ENCODE measurements around the gene ZNF441. TPM values are rescaled to one million over a fixed set of nuclear protein-coding genes. Genes with fewer than 3 reads are reported as not detected.

The ZNF441 gene
- total and polyA plus RNA-seq, 4 donors: 1.8 to 7.4 (median 5.7) TPM

DNA sequence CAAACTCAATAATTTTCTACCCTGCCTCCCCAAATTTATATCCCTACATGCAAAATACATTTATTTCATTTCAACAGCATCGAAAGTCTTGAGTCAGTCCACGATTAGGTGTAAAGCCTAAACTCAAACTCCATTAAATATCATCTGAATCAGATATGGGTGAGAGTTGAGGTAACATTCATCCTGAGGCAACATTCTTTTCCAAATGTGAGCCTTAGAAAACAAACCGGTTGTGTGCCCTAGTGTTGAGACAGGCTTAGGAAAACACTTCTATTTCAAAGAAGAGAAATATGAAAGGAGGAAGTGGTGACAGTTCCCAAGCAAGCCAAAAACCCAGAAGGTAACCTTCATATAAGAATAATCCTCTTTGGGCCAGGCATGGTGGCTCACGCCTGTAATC lies 12.1 kb upstream of the ZNF441 start:
- Histone ChIP-seq H3K27me3 (ENCODE audit: control insufficient read depth in 4 of 4, insufficient read depth in 4 of 4, low read length in 3 of 4) (no peaks in the 10 kb centered on the region), H3K27ac (ENCODE audit: low read depth in 1 of 2, low read length in 2 of 2) (no peak overlapping the region), H3K4me1 (ENCODE audit: control insufficient read depth in 4 of 4, insufficient read depth in 4 of 4, low read length in 3 of 4) (no peaks in the 10 kb centered on the region), H3K9me3 (ENCODE audit: control insufficient read depth in 4 of 4, low read length in 3 of 4) (peaks cover 11 to 24% (median 13%) of the 10 kb centered on the region in 4 donors), H3K4me3 (ENCODE audit: low read depth in 1 of 3, low read length in 3 of 3) (no peak overlapping the region), H3K9ac (ENCODE audit: low read depth in 1 of 2, low read length in 2 of 2) (no peak overlapping the region), H3K36me3 (ENCODE audit: control insufficient read depth in 4 of 4, insufficient read depth in 3 of 4, low read depth in 1 of 4, low read length in 3 of 4) (no peaks in the 10 kb centered on the region)
- no peak for TF ChIP-seq ATF3 (IDR thresholded peaks at IDR 0.05)
- no peak for TF ChIP-seq RAD21 (IDR thresholded peaks at IDR 0.05)
- TF ChIP-seq RXRA (IDR thresholded peaks at IDR 0.05): no peak
- TF ChIP-seq EGR1 (IDR thresholded peaks at IDR 0.05; ENCODE audit: low read depth in 2 of 2): no peak
- TF ChIP-seq, protein P1, sequence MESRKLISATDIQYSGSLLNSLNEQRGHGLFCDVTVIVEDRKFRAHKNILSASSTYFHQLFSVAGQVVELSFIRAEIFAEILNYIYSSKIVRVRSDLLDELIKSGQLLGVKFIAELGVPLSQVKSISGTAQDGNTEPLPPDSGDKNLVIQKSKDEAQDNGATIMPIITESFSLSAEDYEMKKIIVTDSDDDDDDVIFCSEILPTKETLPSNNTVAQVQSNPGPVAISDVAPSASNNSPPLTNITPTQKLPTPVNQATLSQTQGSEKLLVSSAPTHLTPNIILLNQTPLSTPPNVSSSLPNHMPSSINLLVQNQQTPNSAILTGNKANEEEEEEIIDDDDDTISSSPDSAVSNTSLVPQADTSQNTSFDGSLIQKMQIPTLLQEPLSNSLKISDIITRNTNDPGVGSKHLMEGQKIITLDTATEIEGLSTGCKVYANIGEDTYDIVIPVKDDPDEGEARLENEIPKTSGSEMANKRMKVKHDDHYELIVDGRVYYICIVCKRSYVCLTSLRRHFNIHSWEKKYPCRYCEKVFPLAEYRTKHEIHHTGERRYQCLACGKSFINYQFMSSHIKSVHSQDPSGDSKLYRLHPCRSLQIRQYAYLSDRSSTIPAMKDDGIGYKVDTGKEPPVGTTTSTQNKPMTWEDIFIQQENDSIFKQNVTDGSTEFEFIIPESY (IDR thresholded peaks at IDR 0.05): no peak
- no peak for TF ChIP-seq SP1 (IDR thresholded peaks at IDR 0.05)
- no peak for TF ChIP-seq HNF4A (conservative IDR thresholded peaks at IDR 0.05)
- no peak for TF ChIP-seq FOXA1 (IDR thresholded peaks at IDR 0.05)
- TF ChIP-seq FOXA2 (IDR thresholded peaks at IDR 0.05): no peak
- no peak for TF ChIP-seq MAX (IDR thresholded peaks at IDR 0.05)
- TF ChIP-seq REST (IDR thresholded peaks at IDR 0.05): no peak
- TF ChIP-seq CTCF (IDR thresholded peaks at IDR 0.05; ENCODE audit: low read depth, low read length, missing input control): no peak
- TF ChIP-seq GABPA (IDR thresholded peaks at IDR 0.05 in 1 of 2, conservative IDR thresholded peaks at IDR 0.05 in 1 of 2): no peak
- no peak for TF ChIP-seq NR2F2 (IDR thresholded peaks at IDR 0.05)
- TF ChIP-seq TAF1 (conservative IDR thresholded peaks at IDR 0.05): no peak
- DNase-seq (ENCODE audit: low spot score): no peak
- 81% methylated on average over 4 of the region's 4 CpGs for WGBS

- H3K27me3 ChIP-seq (ENCODE audit: control insufficient read depth in 4 of 4, insufficient read depth in 4 of 4, low read length in 3 of 4): no peaks in the 10 kb centered on the region
- H3K4me1 ChIP-seq (ENCODE audit: control insufficient read depth in 4 of 4, insufficient read depth in 4 of 4, low read length in 3 of 4): no peaks in the 10 kb centered on the region
- H3K9ac ChIP-seq (ENCODE audit: low read depth in 1 of 2, low read length in 2 of 2): no peak overlapping the region
- TF ChIP-seq REST (IDR thresholded peaks at IDR 0.05): no peak
- H3K4me3 ChIP-seq (ENCODE audit: low read depth in 1 of 3, low read length in 3 of 3): peak overlapping the region in 1 of 3 donors; percentile 38
- no peaks in the 10 kb centered on the region for H3K36me3 ChIP-seq (ENCODE audit: control insufficient read depth in 4 of 4, insufficient read depth in 3 of 4, low read depth in 1 of 4, low read length in 3 of 4)
- no peak for DNase-seq (ENCODE audit: low spot score)
- peaks cover 9 to 24% (median 13%) of the 10 kb centered on the region in 4 donors for H3K9me3 ChIP-seq (ENCODE audit: control insufficient read depth in 4 of 4, low read length in 3 of 4)
- no peak overlapping the region for H3K27ac ChIP-seq (ENCODE audit: low read depth in 1 of 2, low read length in 2 of 2)
- WGBS: 83% methylated on average over 1 of the region's 1 CpG
These were observed 9.8 kb upstream of the ZNF441 start for GRCh38 chr19:11756965-11757364.
